AG08395 (cell line): ENCODE measurements around the gene ARNT2.
"Not testable (repeated sequence)": the region's sequence is repeated elsewhere in the genome, so short reads cannot be mapped to it uniquely, and the experiment has no call there.

Experiments used
- DNase-seq: peaks from one replicate; pipeline ENCODE4 v3.0.0; 2012; ENCODE audit warnings: mixed read lengths, low spot score

The ARNT2 gene

GRCh38 chr15:80404057-80404760 lies at the start of gene ARNT2:
Gene ARNT2, plus strand, starts transcription at chr15:80404382. Its CDS starts 134 bp downstream, at chr15:80404516.
- peak; percentile 45 for DNase-seq

GRCh38 chr15:80367094-80367493 lies 37.1 kb upstream of the ARNT2 start:
- DNase-seq: no peak

GRCh38 chr15:80367661-80368060 lies 36.5 kb upstream of the ARNT2 start:
- DNase-seq: no peak

GRCh38 chr15:80371924-80372323 lies 32.3 kb upstream of the ARNT2 start:
- DNase-seq: no peak

DNA sequence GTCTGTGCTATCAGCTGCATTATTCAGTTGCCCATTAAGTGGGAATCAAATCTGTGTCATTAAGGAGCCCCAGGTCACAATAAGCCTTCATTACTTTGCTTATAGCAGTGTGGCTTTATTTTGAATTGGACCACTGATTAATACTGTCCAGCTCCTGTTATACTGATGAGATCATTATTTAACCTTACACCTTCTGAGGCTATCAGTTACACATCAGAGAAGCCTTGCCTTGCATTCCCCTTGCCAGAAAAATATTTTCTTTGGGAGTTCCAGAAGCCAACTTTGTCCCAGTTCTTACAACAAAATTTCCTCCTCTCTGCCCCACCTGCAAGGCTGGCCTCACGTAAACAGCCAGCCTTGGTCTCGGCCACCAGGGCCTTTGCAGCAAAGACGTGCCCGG lies 29.7 kb upstream of the ARNT2 start:
- no peak for DNase-seq

DNA sequence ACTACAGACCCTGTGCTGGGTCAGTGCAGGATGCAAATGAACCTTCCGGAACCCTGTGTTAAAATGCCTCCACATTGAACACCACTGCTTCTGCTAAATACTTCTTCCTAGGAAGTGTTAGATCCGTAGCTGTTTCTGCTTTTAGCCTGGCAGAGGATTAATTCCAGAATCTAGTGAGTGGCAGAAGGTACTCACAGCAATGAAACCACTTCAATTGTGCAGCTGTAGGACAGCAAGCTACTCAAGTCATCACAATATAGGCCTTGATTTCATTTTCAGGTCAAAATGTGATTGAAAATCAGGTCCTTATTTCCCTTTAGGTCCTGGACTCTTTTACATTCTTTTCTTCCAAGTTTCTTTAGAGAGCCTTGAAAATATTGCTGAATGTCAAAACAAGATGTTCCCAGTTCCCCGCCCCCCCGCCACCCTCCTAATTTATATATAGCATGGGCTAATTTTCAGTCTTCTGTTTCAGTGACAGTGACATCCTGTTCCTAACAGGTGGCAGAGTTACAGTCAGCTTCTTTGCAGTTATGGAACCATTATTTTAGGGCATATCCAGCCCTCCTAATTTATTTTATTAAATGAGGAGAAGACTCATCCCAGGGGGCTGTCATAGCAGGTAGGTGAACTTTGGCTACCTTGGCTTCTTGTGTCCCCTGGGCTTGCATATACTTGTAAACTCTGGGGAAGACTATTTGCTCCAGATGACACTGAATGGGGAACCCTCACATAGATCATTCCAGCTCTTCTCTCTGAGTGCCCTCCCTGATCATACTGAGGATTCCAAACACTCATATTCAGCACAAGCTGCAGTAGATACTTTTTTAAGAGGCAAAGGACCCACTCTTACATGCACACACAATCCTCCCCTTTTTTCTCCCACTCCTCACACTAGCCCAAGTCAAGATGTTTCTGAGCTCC lies 28.0 kb upstream of the ARNT2 start:
- no peak for DNase-seq

DNA sequence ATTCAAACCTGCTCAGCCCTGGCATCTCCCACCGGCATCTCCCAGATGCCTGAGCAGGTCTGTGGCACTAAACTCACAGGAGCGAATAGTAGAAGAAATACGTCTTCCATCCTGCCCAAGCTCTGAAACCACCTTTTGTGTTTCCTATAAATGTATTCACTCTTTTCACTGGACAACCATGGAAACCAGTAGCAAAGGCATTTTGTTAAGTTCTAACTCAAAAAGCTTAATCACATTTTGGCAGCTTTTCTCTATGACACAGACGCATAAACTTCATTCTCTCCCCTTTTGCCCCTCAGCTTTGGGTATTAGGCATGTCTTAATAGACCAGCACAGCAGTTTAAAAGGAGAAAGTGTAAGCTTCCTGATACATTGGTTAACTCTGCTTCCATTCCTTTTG lies 24.5 kb upstream of the ARNT2 start:
- no peak for DNase-seq

DNA sequence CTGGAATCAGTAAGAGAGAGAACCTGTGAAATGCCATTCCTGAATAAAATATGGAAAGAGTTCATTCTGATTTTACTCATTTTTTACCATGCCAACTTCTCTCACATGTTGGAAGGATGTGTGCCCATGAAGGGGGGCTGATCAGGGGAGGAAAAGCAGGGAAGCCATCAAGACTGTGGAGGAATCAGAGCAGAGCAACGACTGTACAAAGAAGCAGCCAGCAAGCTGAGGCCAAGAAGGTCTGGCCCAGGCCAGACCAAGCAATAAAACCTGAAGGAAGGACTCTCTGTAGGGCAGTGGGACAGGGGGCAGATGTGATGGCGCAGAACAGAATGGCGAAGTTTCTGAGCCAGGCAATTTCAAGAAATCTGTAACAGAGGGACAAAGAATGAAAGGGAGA lies 24.0 kb upstream of the ARNT2 start:
- no peak for DNase-seq

GRCh38 chr15:80382285-80382684 lies 21.9 kb upstream of the ARNT2 start:
- DNase-seq: no peak

- no peak for DNase-seq
These were observed 19.8 kb upstream of the ARNT2 start for GRCh38 chr15:80384432-80384831.

DNA sequence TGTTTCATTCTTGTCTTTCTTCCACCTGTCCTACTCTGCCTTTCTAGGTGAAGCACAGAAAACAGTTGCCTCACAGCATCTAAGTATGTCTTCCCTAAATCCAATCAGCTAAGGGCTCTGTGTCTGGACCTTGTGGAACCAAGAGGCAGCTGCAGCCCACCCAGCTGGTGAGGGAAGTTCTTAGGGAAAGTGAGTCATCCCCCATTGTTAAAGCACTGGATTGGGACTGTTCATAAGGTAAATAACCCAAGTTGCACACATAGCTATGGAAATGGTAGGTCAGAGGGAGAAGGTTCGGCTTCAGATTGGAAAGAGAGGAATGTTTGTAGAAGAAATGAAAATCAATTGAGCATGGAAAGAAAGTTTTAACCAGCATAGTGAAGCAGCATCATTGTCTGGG lies 18.0 kb upstream of the ARNT2 start:
- no peak for DNase-seq

DNA sequence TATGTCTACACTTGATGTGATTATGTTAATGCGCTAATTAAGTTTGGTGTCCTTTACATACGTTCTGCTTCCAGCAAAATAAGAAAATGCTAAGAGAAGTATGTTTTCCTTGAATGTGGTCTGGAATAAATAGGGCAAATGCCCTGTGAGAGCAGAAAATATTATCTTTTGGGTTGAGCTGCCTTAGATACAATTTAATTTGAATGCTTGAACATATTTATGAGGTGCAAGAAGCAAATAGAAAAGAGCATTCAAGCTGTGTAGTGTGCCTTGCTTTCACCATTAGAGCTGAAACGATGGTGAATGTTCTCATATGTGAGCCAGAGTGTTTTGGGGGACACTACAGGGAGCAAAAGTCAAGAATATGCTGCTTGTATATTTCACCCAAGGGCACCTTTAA lies 15.9 kb upstream of the ARNT2 start:
- no peak for DNase-seq

DNA sequence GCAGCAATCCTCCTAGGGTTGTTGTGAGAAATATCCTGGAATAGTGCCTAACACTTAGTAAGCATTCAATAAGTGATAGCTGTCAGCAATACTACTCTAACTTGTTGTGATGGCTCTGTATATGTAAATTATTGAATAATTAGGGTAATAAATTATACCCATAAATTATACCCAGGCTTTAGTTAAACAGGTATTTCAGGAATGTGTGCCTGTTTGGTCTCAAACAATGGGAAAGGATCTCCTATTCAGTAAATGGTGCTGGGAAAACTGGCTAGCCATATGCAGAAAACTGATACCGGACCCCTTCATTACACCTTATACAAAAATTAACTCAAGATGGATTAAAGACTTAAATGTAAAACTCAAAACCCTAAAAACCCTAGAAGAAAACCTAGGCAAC lies 14.8 kb upstream of the ARNT2 start:
- no peak for DNase-seq

DNA sequence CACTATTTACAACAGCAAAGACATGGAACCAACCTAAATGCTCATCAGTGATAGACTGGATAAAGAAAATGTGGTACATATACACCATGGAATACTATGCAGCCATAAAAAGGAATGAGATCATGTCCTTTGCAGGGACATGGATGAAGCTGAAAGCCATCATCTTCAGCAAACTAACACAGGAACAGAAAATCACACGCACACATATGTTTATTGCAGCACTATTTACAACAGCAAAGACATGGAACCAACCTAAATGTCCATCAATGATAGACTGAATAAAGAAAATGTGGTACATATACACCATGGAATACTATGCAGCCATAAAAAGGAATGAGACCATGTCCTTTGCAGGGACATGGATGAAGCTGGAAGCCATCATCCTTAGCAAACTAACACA lies 13.2 kb upstream of the ARNT2 start:
- DNase-seq: not testable (repeated sequence)

DNA sequence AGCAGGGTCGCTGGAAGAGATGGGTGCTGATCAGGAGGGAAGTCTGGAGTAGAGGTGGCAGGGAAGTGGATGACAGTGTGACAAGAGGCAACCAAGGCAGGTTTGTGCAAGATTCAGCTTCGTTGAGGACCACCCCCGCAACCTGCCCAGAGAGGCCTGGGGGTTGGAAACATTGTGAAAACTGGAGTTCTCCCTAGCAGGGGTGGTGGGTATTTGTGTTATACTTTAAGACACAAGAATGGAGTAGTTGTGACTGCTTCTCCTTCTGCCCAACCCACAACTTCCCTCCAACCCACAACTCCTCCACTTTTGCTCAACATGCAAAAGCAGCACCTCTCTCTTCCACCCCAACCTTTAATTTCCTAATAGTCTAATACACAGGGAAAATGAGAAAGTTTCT lies 8.6 kb upstream of the ARNT2 start:
- no peak for DNase-seq

GRCh38 chr15:80396096-80396495 lies 8.1 kb upstream of the ARNT2 start:
- no peak for DNase-seq

DNA sequence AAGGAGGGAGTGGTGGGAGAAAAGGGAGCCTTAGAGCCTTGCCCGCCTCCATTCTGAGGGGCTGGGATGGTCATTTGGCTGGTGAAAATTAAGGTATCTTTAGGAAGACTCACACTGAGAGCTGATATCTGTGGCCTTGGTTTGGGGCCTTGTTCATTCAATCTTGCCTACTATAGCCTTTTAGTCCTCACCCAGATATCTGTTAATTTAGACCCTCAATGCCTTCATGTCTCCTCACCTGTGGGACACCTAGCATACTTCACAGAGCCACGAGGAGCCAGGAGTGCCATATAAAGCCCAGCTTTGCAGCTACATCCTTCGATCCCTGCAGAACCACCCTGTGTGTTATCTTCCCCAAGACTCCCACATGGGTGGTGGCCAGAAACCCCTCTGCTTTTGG lies 4.7 kb upstream of the ARNT2 start:
- DNase-seq: no peak

DNA sequence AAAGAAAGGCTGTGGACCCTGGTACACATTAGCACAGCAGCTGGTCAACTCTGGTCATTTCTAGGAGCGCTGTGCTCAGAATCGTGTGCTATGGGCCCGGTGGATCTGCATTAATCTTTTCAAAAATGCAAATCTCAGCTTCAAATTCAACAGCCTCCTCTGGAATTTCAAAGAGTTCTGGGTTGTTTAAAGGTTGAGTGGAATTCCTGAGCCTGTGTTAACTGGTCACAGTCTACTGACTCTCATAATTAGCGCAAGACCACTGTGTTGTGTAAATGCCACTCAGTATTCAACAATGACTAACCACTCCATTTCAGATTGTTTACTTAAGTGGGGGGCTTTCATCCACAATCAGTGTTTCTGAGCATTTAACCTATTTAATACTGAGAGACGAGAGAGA lies 2.7 kb upstream of the ARNT2 start:
- no peak for DNase-seq

DNA sequence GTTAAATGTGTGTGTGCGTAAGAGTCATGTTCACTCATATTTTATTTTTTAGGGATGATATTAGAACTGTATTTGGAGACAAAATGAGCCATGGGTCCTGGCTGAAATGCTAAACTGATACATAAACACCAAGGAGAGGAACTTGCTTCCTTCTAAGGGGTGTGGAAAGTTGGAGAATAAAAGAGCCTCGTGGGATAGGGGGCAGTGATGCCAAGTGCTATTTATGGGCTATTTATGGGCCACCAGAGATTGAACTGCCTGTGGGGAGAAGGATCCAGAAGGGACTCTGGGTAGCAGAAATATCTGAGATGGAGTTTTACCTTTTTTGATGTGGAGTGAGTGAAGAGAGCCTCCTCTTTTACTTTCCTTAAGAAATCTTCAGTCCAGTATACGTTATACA lies 1.8 kb upstream of the ARNT2 start:
- no peak for DNase-seq

- no peak for DNase-seq
These were observed 498 bp upstream of the ARNT2 start for GRCh38 chr15:80403712-80404056.

GRCh38 chr15:80404761-80405553 lies 775 bp downstream of the ARNT2 start:
- no peak for DNase-seq

GRCh38 chr15:80405554-80405850 lies 1.3 kb downstream of the ARNT2 start:
- no peak for DNase-seq

- no peak for DNase-seq
These were observed 1.8 kb downstream of the ARNT2 start for GRCh38 chr15:80405970-80406369.
